ENCODE data around the gene NDFIP1. TPM values are rescaled to one million over a fixed set of nuclear protein-coding genes. Genes with fewer than 3 reads are reported as not detected.

The NDFIP1 gene
- total and polyA plus RNA-seq, 2 of the 13 experiments (the other 11 are each of a cell fraction or from before 2014, with no cell fraction given), result 12.4 to 15.7 TPM

DNA sequence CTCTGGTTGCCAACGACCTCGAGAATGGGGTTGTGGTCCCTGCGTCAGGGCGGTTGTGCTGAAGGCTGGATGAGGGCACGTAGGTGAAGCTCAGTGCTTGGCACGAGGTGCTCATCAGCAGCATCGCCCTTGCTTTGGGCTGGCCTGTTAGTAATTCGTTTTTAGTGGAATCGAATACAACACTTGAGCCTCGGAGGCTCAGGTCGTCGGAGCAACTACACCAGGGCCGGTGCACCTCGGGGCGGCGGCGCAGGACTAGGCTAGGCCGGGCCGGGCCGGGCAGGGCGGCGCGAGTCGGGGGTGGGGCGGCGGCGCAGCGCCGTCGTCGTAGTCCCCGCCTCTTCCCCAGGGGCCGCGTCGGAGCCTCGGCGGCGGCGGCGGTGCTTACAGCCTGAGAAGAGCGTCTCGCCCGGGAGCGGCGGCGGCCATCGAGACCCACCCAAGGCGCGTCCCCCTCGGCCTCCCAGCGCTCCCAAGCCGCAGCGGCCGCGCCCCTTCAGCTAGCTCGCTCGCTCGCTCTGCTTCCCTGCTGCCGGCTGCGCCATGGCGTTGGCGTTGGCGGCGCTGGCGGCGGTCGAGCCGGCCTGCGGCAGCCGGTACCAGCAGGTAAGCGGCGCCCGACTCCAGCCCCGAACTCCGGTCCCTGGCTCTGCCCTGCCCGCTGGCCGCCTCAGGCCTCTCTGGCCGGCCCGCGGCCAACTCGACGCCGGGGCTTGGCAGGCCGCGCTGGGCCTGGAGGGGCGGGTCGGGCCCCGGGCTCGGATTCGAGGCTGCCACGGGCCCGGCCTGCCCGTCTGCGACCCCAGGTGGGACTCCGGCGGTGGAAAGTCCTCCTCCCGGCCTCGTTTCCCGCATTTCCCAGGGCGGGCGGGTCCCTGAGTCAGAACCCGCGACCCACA lies at the start of gene NDFIP1 (continued):
- TF ChIP-seq, protein P1, sequence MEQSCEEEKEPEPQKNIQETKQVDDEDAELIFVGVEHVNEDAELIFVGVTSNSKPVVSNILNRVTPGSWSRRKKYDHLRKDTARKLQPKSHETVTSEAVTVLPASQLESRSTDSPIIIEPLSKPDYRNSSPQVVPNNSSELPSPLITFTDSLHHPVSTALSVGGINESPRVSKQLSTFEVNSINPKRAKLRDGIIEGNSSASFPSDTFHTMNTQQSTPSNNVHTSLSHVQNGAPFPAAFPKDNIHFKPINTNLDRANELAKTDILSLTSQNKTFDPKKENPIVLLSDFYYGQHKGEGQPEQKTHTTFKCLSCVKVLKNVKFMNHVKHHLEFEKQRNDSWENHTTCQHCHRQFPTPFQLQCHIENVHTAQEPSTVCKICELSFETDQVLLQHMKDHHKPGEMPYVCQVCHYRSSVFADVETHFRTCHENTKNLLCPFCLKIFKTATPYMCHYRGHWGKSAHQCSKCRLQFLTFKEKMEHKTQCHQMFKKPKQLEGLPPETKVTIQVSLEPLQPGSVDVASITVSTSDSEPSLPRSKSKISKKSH (CRISPR knock-in tag; IDR thresholded peaks at IDR 0.05; ENCODE audit: borderline replicate concordance), result no peak
- no peak for TF ChIP-seq IKZF1 (IDR thresholded peaks at IDR 0.05)
- TF ChIP-seq, protein P2, sequence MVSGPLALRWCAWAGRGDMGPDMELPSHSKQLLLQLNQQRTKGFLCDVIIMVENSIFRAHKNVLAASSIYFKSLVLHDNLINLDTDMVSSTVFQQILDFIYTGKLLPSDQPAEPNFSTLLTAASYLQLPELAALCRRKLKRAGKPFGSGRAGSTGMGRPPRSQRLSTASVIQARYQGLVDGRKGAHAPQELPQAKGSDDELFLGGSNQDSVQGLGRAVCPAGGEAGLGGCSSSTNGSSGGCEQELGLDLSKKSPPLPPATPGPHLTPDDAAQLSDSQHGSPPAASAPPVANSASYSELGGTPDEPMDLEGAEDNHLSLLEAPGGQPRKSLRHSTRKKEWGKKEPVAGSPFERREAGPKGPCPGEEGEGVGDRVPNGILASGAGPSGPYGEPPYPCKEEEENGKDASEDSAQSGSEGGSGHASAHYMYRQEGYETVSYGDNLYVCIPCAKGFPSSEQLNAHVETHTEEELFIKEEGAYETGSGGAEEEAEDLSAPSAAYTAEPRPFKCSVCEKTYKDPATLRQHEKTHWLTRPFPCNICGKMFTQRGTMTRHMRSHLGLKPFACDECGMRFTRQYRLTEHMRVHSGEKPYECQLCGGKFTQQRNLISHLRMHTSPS (CRISPR knock-in tag; IDR thresholded peaks at IDR 0.05; ENCODE audit: low read depth), result no peak
- TF ChIP-seq NFE2 (CRISPR knock-in tag; IDR thresholded peaks at IDR 0.05), result no peak
- peak; percentile 63; the same call in 1 of the 2 replicates for TF ChIP-seq SP4 (CRISPR knock-in tag; IDR thresholded peaks at IDR 0.05)
- TF ChIP-seq, protein P3, sequence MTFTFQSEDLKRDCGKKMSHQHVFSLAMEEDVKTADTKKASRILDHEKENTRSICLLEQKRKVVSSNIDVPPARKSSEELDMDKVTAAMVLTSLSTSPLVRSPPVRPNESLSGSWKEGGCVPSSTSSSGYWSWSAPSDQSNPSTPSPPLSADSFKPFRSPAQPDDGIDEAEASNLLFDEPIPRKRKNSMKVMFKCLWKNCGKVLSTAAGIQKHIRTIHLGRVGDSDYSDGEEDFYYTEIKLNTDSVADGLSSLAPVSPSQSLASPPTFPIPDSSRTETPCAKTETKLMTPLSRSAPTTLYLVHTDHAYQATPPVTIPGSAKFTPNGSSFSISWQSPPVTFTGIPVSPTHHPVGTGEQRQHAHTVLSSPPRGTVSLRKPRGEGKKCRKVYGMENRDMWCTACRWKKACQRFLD (CRISPR knock-in tag; IDR thresholded peaks at IDR 0.05; ENCODE audit: borderline replicate concordance), result no peak
- TF ChIP-seq HNRNPUL1 (IDR thresholded peaks at IDR 0.05; ENCODE audit: low read depth, low read length), result no peak
- no peak for TF ChIP-seq ZNF652 (CRISPR knock-in tag; IDR thresholded peaks at IDR 0.05; ENCODE audit: borderline replicate concordance, low read depth)
- no peak for TF ChIP-seq PCBP2 (optimal IDR thresholded peaks at IDR 0.05; ENCODE audit: low read depth, low read length, poor library complexity, severe bottlenecking)
- 0 out of 2 replicates have a peak, but pooled peaks have one; percentile 26 for TF ChIP-seq ZKSCAN8 (CRISPR knock-in tag; IDR thresholded peaks at IDR 0.05; ENCODE audit: borderline replicate concordance)
- TF ChIP-seq, protein P4, sequence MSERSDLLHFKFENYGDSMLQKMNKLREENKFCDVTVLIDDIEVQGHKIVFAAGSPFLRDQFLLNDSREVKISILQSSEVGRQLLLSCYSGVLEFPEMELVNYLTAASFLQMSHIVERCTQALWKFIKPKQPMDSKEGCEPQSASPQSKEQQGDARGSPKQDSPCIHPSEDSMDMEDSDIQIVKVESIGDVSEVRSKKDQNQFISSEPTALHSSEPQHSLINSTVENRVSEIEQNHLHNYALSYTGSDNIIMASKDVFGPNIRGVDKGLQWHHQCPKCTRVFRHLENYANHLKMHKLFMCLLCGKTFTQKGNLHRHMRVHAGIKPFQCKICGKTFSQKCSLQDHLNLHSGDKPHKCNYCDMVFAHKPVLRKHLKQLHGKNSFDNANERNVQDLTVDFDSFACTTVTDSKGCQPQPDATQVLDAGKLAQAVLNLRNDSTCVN (CRISPR knock-in tag; IDR thresholded peaks at IDR 0.05; ENCODE audit: borderline replicate concordance), result no peak
- no peak for TF ChIP-seq ZNF317 (CRISPR knock-in tag; IDR thresholded peaks at IDR 0.05)
- TF ChIP-seq ZSCAN22 (CRISPR knock-in tag; IDR thresholded peaks at IDR 0.05), result 0 out of 2 replicates have a peak, but pooled peaks have one; percentile 26
- TF ChIP-seq, protein P5, sequence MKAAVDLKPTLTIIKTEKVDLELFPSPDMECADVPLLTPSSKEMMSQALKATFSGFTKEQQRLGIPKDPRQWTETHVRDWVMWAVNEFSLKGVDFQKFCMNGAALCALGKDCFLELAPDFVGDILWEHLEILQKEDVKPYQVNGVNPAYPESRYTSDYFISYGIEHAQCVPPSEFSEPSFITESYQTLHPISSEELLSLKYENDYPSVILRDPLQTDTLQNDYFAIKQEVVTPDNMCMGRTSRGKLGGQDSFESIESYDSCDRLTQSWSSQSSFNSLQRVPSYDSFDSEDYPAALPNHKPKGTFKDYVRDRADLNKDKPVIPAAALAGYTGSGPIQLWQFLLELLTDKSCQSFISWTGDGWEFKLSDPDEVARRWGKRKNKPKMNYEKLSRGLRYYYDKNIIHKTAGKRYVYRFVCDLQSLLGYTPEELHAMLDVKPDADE (CRISPR knock-in tag; IDR thresholded peaks at IDR 0.05), result no peak
- TF ChIP-seq NR1H2 (CRISPR knock-in tag; IDR thresholded peaks at IDR 0.05; ENCODE audit: borderline replicate concordance, low read depth), result no peak
- no peak for TF ChIP-seq MTA1 (CRISPR knock-in tag; IDR thresholded peaks at IDR 0.05; ENCODE audit: borderline replicate concordance)
- no peak for TF ChIP-seq ZNF572 (CRISPR knock-in tag; IDR thresholded peaks at IDR 0.05)
- TF ChIP-seq, protein P6, sequence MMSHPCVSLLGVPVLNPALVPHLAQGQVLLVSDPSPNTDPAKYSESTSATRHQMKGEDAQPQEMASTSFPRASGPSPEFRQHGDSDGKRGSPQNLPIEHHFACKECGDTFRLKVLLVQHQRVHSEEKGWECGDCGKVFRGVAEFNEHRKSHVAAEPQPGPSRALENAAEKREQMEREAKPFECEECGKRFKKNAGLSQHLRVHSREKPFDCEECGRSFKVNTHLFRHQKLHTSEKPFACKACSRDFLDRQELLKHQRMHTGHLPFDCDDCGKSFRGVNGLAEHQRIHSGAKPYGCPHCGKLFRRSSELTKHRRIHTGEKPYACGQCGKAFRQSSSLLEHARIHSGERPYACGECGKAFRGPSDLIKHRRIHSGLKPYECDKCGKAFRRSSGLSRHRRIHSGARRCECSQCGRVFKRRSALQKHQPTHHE (CRISPR knock-in tag; IDR thresholded peaks at IDR 0.05; ENCODE audit: borderline replicate concordance), result no peak
- TF ChIP-seq POLR2G (IDR thresholded peaks at IDR 0.05; ENCODE audit: low read depth, low read length), result peak; percentile 87
- peak; percentile 93 for TF ChIP-seq CCDC6 (CRISPR knock-in tag; IDR thresholded peaks at IDR 0.05)
